Measurements from ENCODE around the gene SIGLEC7. TPM values are rescaled to one million over a fixed set of nuclear protein-coding genes. Genes with fewer than 3 reads are reported as not detected.
A peak's percentile ranks its signal among the peaks of the same experiment; 100 is the strongest.

The SIGLEC7 gene
- total RNA-seq, 1 experiment from 2014 or later, result not detected

DNA sequence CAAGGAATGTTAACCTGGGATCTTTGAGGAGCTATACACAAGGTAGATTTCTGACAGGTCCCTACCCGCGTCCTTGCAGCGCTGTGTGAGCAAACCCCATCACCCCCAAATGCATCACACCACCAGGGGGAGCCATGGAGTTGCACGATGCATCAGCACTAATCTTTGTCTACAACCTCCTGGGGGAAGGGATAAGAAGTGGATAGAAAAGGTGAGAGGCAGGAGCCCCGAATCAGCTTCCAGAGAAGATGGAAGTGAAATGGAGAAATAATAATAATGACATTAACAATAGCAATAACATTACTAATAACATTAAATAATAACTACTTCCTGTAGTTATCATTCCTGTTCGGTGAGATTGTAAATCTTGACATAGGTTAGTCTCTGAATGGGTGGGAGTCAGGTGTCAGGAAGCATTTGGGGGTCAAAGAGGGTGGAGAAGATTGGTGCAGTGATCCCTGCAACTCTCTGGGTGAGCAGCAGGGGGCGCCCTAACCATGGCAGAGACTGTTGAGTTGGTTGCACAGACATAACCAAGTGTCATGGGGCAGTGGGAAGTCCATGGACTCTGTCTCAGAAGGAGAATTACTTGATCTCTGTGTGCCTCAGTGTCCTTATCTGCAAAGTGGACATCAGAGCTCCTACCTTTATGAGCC lies 16.5 kb downstream of the SIGLEC7 start:
- Mint-ChIP-seq H3K9me3 (ENCODE audit: low read depth, unreplicated experiment) (no peaks in the 10 kb centered on the region), H3K4me3 (ENCODE audit: low read depth, unreplicated experiment) (no peak overlapping the region), H3K27me3 (ENCODE audit: unreplicated experiment) (peaks cover 100% of the 10 kb centered on the region), H3K36me3 (ENCODE audit: insufficient read depth, unreplicated experiment) (no peaks in the 10 kb centered on the region), H3K27ac (ENCODE audit: unreplicated experiment) (no peak overlapping the region), H3K4me1 (ENCODE audit: low read depth, unreplicated experiment) (no peaks in the 10 kb centered on the region)
- DNase-seq, result peak; percentile 88
- intact Hi-C loops (cut with micrococcal nuclease; ENCODE audit: unreplicated experiment), result loop anchor here (1.0 to 5.0 kb wide), 2 partner anchors 101 to 504 kb away; no protein-coding TSS in a partner anchor
- CTCF ChIA-PET, result interaction anchor here (3.4 kb wide), 1 partner anchor 101 kb away, joined by 21 read pairs; no protein-coding TSS in a partner anchor
- BruUV-seq (replicated peaks), result no TSS peak
- TF ChIP-seq, protein P1, sequence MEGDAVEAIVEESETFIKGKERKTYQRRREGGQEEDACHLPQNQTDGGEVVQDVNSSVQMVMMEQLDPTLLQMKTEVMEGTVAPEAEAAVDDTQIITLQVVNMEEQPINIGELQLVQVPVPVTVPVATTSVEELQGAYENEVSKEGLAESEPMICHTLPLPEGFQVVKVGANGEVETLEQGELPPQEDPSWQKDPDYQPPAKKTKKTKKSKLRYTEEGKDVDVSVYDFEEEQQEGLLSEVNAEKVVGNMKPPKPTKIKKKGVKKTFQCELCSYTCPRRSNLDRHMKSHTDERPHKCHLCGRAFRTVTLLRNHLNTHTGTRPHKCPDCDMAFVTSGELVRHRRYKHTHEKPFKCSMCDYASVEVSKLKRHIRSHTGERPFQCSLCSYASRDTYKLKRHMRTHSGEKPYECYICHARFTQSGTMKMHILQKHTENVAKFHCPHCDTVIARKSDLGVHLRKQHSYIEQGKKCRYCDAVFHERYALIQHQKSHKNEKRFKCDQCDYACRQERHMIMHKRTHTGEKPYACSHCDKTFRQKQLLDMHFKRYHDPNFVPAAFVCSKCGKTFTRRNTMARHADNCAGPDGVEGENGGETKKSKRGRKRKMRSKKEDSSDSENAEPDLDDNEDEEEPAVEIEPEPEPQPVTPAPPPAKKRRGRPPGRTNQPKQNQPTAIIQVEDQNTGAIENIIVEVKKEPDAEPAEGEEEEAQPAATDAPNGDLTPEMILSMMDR (IDR thresholded peaks at IDR 0.05; ENCODE audit: unreplicated experiment), result peak; percentile 83

DNA sequence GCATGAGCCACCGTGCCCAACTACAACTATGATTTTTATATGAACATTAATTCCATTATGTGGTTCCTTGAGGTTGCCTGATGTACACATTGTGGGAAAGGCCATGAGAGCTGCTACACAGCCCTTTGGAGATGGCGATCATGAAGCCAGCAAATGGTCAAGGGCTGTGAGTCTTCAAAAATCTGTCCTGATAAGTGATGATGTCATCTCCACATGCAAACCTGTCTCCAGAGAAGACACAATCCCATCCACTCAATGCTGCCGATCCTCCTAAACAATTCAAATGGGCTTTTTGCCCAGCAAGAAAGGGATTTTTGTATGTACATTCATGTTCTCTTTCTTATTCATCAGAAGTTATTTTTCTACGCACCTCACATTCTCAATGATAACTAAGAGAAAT lies 17.6 kb downstream of the SIGLEC7 start:
- TF ChIP-seq, protein P1 (IDR thresholded peaks at IDR 0.05; ENCODE audit: unreplicated experiment), result no peak
- BruUV-seq (replicated peaks), result no TSS peak

DNA sequence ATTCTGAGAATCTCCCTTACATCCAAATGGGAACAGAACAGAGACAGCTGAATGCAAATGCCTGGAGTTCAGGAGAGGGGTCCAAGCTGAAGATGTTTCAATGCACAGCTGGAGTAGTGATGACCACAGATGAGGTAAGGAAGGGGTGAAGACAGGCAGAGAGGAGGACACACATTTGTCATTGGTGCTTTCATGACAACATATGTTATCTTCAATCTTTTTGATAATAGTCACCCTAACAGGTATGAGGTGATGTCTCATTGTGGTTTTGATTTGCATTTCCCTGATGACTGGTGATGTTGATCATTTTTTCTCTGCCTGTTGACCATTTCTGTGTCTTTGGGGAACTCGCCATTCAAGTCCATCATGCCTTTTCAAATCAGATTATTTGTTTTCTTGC lies 19.2 kb downstream of the SIGLEC7 start:
- Mint-ChIP-seq H3K27me3 (ENCODE audit: unreplicated experiment) (peaks cover 92% of the 10 kb centered on the region), H3K9me3 (ENCODE audit: low read depth, unreplicated experiment) (no peaks in the 10 kb centered on the region), H3K36me3 (ENCODE audit: insufficient read depth, unreplicated experiment) (no peaks in the 10 kb centered on the region), H3K27ac (ENCODE audit: unreplicated experiment) (no peak overlapping the region), H3K4me3 (ENCODE audit: low read depth, unreplicated experiment) (no peak overlapping the region), H3K4me1 (ENCODE audit: low read depth, unreplicated experiment) (no peaks in the 10 kb centered on the region)
- TF ChIP-seq, protein P1 (IDR thresholded peaks at IDR 0.05; ENCODE audit: unreplicated experiment), result no peak
- BruUV-seq (replicated peaks), result no TSS peak
- intact Hi-C loops (cut with micrococcal nuclease; ENCODE audit: unreplicated experiment), result no loop called here
- no peak for DNase-seq
- CTCF ChIA-PET, result no interaction called here

More for the DNA sequence above, 17.6 kb downstream of the SIGLEC7 start:
- intact Hi-C loops (cut with micrococcal nuclease; ENCODE audit: unreplicated experiment), result loop anchor here (5.0 kb wide), 1 partner anchor 503 kb away; no protein-coding TSS in a partner anchor
- no peak for DNase-seq
- CTCF ChIA-PET, result no interaction called here
- H3K9me3 Mint-ChIP-seq (ENCODE audit: low read depth, unreplicated experiment), result no peaks in the 10 kb centered on the region
- no peak overlapping the region for H3K4me3 Mint-ChIP-seq (ENCODE audit: low read depth, unreplicated experiment)
- no peak overlapping the region for H3K27ac Mint-ChIP-seq (ENCODE audit: unreplicated experiment)
- H3K27me3 Mint-ChIP-seq (ENCODE audit: unreplicated experiment), result peaks cover 100% of the 10 kb centered on the region
- H3K36me3 Mint-ChIP-seq (ENCODE audit: insufficient read depth, unreplicated experiment), result no peaks in the 10 kb centered on the region
- H3K4me1 Mint-ChIP-seq (ENCODE audit: low read depth, unreplicated experiment), result no peaks in the 10 kb centered on the region

DNA sequence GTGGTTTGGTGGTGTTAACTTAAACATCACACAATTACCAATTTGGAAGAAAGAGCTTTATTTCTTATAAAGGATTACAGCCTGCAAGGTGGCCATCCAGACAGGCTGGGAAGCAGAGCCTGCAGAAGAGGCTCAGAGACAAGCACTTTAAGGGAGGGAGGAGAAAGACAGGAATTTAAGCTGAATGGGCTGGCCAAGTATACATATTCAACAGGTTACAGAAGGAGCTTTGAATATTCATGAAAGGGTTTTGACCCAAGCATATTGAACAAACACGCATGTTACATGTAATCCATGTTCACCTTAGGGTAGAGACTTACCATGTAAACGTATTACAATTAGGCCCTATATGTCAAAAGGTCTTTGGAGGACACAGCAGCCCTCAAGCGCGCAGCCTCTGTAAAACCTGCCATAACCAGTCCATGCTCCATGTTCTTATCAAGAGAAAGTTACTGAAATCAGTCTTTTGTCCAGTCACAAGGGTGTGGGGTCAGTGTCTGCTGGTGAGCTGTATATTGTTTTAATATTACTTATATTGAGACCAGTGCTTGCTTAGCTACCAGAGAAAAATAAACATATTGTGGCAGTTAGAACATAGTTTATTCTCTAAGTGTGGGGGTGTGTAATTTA lies 19.9 kb downstream of the SIGLEC7 start:
- no peak overlapping the region for H3K4me3 Mint-ChIP-seq (ENCODE audit: low read depth, unreplicated experiment)
- H3K4me1 Mint-ChIP-seq (ENCODE audit: low read depth, unreplicated experiment), result no peaks in the 10 kb centered on the region
- no peaks in the 10 kb centered on the region for H3K9me3 Mint-ChIP-seq (ENCODE audit: low read depth, unreplicated experiment)
- CTCF ChIA-PET, result no interaction called here
- no peak overlapping the region for H3K27ac Mint-ChIP-seq (ENCODE audit: unreplicated experiment)
- intact Hi-C loops (cut with micrococcal nuclease; ENCODE audit: unreplicated experiment), result no loop called here
- H3K27me3 Mint-ChIP-seq (ENCODE audit: unreplicated experiment), result peaks cover 92% of the 10 kb centered on the region
- BruUV-seq (replicated peaks), result no TSS peak
- H3K36me3 Mint-ChIP-seq (ENCODE audit: insufficient read depth, unreplicated experiment), result no peaks in the 10 kb centered on the region
- no peak for DNase-seq
- TF ChIP-seq, protein P1 (IDR thresholded peaks at IDR 0.05; ENCODE audit: unreplicated experiment), result no peak

Measured in Calu3 (cell line).